ENCODE measurements around the gene KCNJ3.

DNA sequence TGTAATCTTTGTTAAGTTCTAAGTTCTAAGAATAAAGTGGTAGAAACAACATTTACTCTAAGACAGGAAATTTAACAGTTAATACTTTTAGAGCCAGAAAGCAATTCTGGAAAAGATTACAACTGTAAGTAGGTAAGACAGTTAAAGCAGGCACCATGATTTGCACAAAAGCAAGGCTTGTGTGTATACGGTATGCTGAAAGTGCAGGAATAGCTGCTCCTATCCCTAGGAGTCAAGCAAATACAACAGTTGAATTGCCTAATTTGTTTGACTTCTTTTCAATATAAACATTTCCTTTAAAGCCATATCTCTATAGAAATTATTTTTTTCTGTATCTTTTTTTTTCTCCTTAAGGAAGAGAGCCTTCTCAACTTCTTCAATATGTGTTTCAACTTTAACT is 116.4 kb downstream of the KCNJ3 start:
- TF ChIP-seq CTCF (conservative IDR thresholded peaks at IDR 0.05; ENCODE audit: low read depth, low read length) (no peak), EZH2 (IDR thresholded peaks at IDR 0.05; ENCODE audit: borderline replicate concordance, low read depth, low read length, poor library complexity, severe bottlenecking) (no peak)

Data from A673 (cell line).